Measurements from ENCODE around the gene TFB2M.
"Not testable (repeated sequence)": the region's sequence is repeated elsewhere in the genome, so short reads cannot be mapped to it uniquely, and the experiment has no call there.

The TFB2M gene, protein sequence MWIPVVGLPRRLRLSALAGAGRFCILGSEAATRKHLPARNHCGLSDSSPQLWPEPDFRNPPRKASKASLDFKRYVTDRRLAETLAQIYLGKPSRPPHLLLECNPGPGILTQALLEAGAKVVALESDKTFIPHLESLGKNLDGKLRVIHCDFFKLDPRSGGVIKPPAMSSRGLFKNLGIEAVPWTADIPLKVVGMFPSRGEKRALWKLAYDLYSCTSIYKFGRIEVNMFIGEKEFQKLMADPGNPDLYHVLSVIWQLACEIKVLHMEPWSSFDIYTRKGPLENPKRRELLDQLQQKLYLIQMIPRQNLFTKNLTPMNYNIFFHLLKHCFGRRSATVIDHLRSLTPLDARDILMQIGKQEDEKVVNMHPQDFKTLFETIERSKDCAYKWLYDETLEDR

DNA sequence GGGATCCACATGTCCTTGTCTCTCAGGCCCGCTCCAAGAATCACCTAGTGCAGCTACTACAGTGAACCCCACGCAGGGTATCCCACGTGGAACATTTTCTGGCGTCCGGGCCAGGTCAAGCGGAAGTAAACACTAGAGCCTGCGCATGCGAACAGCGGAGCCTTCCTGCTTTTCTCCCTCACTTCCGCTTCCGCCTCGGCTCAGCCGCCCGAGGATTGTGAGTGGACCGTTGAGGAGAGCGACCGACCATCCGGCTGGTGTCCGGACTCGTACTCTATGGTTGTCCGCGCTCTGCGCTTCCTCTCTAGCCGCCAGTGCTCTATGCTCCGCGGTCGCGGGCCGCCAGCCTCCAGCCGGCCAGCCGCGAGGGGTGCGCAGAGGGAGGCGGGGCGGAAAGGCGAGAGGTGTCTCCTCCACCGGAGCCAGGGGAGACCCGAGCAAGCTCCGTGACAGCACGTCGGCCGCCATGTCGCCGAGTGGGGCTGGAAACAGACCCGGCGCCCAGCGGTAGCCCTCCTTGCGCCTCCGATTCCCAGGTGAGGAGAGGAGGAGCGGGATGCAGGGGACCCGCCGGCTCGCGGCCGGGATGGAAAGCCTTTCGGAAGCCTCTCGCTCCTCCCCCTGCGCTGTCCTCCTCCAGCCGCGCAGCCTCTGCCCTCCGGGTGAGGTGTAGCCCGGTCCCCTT is at the start of gene TFB2M, which contains the start of gene CNST:
TFB2M (minus strand) TSS at position 134 of the 685 bp plus-strand sequence; CDS start at position 11, 123 bp downstream.
CNST (plus strand) TSS at position 329 of the 685 bp plus-strand sequence. CDS start 25,107 bp downstream, outside the sequence.
- DNase-seq (ENCODE audit: low read depth, low spot score), result peak; percentile 95

DNA sequence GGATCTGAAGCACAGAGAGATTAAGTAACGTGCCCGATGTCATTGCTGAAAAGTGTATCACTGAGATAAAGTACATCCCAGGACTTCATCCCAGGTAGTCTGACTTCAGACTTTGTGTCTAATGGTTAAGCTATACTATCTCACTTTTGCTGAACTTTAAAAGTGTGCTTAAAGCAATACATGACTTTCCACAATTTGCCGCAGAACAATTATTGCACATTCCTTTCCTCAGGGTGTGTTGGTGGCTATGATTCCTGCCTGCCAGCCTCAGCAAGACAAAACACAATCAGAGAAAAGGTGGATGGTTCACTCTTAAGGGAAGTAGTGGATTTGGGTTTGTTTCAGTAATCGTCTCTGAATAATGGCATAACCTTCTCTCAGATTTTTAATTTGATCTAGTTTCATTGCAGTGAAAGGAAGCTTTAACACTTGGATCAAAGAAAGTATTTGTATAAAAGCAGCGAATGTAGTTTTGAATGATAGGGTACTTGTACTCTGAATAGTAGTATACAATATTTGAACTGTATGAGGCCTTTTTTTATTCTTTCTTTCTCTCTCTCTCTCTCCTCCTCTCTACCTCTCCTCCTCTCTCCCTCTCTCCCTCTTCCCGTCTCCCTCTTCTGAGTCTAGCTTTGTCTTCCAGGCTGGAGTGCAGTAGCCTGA is 47.2 kb upstream of the TFB2M start:
- DNase-seq (ENCODE audit: low read depth, low spot score), result no peak

DNA sequence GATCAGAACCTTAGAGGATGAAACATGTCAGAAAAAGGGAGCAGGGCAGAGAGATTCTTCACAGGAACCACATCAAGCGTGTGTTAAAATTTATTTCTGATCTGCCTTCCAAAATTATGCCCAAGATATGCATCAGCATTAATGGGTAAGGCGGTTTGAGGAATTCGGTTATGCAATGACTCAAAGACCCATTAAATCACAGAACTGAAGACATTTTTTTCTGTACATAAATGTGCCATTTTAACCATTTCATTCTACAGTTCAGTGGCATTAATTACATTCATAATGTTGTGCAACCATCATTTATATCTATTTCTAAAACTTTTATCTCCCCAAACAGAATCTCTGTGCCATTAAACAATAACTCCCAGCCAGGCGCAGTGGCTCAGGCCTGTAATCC is 43.6 kb upstream of the TFB2M start:
- DNase-seq (ENCODE audit: low read depth, low spot score), result no peak

DNA sequence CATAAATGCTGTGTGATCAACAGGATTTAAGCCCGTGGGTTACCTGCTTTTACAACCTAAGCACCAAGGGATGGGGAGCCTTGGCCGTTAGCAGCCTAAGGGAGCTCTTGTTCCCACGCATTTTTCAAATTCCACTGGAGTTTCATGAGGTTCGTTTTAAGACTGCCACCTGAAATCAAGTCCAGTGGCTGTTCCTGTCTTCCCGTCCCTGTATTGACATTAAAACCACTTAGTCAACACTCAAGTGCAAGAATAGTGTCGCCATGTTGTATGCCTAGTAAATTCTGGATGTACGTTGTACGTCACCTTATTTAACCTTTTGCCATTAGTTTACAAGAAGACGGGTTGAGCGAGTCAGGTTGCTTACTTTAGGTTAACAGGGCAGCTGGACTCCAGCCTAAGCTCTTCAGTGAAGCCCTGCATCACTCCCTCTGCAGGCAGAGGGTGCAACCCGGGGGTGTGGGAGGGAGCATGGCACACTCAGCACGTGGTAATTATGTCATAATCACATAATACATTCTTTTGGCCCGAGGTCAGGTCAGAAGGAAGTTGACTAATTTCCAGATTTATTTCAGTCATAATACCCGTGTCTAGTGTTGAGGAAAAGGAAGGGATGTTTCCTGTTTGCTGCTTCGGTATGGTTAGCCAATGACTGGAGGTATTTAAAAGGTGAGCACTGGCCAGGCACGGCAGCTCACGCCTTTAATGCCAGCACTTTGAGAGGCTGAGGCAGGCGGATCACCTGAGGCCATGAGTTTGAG is 42.7 kb upstream of the TFB2M start:
- DNase-seq (ENCODE audit: low read depth, low spot score), result peak; percentile 83

DNA sequence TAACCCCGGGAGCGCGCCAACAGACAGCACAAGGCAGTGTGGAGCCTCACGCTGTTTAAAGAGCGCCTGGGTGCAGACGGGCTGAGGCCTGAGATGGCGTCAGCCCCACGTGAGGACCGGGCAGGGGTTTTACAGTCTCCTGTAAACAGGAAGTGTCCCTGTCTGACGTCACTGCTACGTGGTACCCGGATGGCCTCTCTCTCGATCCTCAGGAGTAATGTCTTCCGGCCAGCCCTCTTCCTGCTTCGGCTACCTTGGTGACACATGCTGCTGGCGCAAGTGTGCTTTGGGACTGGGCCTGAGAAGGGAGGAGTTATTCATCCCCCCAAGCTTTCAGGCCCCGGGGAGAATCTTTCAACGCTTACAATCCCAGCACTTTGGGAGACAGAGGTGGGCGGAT is 41.4 kb upstream of the TFB2M start:
- DNase-seq (ENCODE audit: low read depth, low spot score), result no peak

DNA sequence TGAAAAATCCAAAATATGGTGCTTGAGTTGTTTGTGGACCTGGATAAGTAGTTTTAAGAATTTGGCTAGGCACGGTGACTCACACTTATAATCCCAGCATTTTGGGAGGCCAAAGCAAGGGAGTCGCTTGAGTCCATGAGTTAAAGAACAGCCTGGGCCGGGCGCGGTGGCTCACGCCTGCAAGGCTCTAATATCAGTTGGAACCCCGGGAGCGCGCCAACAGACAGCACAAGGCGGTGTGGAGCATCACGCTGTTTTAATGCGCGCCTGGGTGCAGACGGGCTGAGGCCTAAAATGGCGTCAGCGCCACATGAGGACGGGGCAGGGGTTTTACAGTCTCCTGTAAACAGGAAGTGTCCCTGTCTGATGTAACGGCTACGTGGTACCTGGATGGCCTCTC is 39.2 kb upstream of the TFB2M start:
- DNase-seq (ENCODE audit: low read depth, low spot score), result not testable (repeated sequence)

DNA sequence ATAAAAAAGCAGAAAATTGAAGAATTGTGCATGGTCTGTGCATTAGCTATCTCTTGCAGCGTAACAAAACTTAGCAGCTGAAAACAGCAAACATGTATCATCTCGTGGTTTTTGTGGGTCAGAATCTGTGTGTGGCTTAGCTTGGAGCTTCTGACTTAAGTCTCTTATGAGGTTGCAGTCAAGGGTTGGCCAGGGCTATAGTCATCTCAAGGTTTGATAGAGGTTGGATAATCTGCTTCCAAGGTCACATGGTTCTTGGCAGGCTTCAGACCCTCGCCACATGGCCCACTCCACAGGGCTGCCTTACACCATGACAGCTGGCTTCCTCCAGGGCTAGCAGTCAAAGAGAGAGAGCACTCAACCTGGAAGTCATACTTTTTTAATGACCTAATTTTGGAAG is 36.1 kb upstream of the TFB2M start:
- DNase-seq (ENCODE audit: low read depth, low spot score), result no peak

DNA sequence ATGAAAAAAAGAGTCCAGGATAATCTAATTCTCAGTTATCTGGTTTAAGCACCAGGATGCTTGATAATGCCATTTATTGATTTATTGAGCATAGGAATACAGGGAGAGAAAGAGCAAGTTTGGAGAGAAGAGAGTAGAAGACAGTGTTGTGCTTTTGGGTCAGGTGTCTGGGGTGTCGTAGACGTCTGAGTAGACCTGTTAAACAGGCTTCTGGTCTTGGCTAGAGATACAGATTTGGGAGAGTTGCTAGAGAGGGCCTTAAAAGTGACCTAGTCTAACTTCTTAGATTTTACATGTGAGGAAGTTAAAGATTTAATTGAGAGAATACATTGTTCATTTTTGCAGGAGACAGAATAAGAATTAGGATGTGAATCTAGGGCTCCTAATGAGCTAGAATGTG is 34.5 kb upstream of the TFB2M start:
- no peak for DNase-seq (ENCODE audit: low read depth, low spot score)

DNA sequence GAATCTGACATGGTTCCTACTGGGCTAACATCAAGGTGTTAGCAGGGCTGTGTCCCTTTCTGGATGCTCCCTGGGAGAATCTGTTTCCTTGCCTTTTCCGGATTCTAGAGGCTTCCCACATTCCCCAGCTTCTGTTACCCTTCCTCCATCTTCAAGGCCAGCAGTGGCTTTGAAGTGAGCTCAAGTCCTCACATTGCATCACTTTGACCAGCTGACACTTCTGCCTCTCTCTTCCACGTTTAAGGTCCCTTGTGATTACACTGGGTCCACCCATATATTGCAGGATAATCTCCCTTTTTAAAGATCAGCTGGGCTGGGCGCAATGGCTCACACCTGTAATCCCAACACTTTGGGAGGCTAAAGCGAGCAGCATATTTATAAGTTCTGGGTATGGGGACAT is 33.3 kb upstream of the TFB2M start:
- no peak for DNase-seq (ENCODE audit: low read depth, low spot score)

DNA sequence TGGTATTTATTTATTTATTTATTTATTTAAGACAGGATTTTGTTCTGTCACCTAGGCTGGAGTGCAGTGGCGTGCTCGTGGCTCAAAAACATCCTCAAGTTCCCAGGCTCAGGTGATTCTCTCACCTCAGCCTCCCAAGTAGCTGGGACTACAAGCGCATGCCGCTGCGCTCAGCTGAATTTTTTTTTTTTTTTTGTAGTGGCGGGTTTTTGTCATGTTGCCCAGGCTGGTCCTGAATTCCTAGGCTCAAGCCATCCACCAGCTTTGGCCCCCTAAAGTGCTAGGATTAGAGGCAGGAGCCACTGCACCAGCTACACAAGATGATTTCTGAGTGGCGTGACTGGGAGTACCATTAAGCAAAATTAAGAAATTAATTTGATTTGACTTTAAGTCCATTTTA is 31.9 kb upstream of the TFB2M start:
- no peak for DNase-seq (ENCODE audit: low read depth, low spot score)

DNA sequence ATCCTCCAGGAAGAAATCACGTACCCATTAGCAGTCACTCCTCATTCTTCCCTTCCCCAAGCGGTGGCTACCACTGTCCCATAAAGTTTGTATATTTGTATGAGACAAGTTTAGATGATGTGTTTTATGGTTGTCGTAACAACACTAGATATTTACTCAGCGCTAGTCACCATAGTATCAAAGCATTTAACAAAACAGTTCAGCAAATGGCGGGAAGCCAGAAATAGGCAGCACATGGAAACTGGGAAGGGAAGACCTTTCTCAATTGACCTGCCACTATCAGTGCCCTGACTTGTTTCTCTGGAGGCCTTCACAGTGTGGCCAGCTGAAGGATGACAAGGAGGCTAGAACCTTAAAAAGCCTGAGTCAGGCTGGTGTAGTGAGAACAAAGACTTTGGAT is 31.3 kb upstream of the TFB2M start:
- no peak for DNase-seq (ENCODE audit: low read depth, low spot score)

DNA sequence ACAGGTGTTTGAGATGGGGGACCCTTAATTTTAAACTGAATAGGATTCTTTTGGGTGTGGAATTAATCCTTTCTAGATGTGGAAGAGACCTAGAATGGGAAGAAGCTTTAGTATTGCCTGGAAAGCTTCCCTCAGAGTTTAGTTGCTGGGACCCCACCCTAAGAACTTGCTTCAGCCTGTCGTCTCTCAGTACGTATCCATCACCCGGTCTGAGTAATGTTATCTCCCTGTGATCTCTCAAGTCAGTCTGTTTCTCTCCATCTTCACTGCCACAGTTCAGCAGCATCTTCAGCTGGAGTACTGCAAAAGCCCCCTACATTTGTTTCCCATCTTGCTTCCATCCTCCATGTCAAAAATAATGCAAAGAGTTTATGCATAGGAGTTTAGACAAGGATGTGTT is 29.1 kb upstream of the TFB2M start:
- DNase-seq (ENCODE audit: low read depth, low spot score), result no peak

DNA sequence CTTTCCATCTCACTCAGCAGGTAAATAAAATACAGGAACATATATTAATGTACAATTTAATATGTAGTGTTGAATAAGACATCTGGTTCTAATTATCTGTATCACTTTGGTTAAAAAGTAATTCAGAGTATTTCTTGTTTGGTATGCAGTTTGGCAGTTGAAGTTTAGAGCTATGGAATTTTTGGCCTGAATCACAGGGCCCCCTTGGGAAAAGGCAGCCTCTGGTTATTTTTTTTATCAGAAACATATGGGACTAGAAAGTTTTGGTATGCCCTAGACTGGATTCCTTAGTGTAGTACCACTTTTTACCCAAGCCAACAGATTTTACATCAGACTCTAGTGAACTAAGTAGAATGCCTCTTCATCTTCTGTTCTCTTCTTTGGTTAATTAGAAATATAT is 26.6 kb upstream of the TFB2M start:
- DNase-seq (ENCODE audit: low read depth, low spot score), result peak; percentile 77

DNA sequence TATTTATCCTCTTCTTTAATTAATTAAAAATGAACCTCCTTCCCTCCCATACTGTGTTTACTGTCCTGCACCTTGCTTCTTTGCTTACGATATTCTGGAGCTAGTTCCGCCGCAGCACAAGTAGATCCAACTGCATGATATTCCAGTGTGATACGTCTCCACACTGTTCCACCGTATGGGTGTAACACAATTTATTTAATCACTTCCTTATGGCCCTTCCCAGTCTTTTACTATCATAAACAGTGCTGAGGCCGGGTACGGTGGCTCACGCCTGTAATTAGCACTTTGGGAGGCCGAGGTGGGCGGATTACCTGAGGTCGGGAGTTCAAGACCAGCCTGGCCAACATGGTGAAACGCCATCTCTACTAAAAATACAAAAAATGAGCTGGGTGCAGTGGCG is 25.9 kb upstream of the TFB2M start:
- no peak for DNase-seq (ENCODE audit: low read depth, low spot score)

DNA sequence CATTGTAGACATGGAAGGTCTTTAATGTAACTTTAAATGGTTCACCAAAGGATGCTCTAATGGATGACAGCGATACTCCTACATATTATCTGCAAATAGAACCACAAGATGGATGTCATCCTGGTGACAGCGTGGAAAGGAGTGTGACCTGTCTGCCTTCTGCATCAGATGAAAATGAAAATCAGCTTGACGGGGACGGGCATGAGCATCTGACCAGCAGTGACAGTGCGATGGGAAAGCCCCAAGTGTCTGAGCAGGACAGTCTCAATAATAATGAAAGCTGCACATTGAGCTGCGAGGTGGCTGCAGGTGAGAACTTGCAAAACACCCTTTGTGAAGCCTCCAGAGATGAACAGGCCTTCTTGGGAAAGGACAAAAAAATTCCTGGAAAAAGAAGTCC is 25.4 kb upstream of the TFB2M start:
- no peak for DNase-seq (ENCODE audit: low read depth, low spot score)

DNA sequence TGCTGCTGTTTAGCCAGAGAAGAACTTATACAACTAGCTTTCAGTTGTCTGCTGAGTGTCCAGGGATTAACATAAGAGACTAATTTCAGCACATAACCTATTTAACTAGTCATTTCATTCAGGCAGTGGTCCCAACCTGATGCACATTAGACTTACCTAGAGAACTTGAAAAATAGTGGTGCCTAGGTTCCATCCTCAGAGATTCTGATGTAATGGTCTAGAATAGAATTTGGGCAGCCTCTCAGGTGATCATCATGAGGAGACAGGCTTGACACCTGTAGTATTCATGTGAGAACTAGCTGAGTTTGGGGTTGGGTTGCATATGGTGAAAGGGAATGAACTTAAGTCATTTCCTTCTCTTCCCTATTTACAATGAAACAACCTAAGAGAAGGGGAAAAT is 25.0 kb upstream of the TFB2M start:
- no peak for DNase-seq (ENCODE audit: low read depth, low spot score)

DNA sequence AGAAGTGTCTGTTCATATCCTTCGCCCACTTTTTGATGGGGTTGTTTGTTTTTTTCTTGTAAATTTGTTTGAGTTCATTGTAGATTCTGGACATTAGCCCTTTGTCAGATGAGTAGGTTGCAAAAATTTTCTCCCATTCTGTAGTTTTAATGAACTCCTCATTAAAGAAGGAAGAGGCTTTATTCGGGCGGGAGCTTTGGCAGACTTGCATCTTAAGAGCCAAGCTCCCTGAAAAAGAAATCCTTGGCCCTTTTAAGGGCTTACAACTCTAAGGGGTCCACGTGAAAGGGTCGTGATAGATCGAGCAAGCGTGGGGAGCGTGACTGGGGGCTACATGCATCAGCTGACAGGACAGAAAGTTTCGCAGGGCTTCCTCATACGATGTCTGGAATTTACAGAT is 23.9 kb upstream of the TFB2M start:
- not testable (repeated sequence) for DNase-seq (ENCODE audit: low read depth, low spot score)

DNA sequence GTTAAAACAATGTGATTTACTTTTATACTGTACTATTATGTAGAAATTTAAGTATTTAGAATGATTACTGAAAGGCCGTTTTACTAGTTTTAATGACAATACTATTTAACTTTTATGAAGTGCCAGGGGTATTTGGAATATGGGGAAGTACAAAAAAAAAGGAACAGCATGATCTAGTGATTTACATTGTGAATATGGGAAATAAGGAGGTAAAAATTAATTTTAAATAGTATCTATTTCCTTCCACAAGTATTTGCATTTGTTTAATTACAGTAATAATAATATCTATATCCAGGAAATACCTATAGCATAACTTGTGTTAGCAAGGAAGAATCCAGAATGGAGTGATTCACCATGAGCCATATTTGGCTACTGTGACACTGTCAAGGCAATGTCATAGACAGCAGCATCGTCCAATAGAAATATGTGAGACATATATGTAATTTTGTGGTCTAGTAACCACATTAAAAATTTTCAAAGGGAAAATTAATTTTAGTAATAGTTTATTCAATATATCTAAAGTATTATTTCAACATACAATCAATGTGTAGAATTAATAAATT is 22.2 kb upstream of the TFB2M start:
- no peak for DNase-seq (ENCODE audit: low read depth, low spot score)

DNA sequence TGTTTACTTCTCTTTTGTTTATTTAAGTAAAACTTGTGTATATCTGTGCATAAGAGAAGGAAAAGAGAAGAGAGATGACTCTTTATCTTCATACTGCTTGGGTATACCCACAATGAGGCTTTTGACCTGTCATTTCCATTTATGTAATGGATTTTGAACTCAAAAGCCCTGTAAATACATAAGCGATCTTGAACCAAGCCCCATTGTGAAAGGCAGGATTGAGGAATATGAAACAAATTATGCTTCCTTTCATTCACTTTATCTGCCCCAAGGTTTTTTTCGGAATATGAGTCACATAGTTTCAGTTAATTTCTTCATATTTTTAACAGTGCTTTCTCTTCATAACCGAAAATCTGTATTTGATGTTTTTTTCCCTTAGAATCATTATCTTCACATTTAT is 21.5 kb upstream of the TFB2M start:
- DNase-seq (ENCODE audit: low read depth, low spot score), result no peak

DNA sequence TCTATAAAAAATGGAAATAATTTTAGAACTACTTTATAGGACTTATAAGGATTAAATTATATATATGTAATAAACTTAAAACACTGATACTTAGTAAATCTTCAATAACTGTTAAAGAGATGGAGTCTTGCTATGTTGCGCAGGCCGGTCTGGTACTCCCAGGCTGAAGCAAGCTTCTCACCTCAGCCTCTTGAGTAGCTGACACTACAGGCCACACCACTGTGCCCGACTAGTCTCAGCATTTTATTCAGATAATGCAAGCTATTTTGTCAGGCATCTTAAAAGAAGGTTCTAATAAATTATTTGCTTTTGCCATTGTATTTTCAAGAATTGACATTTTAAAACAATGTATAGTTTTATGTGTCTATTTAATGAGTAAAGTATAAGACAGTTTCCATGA is 21.0 kb upstream of the TFB2M start:
- no peak for DNase-seq (ENCODE audit: low read depth, low spot score)

DNA sequence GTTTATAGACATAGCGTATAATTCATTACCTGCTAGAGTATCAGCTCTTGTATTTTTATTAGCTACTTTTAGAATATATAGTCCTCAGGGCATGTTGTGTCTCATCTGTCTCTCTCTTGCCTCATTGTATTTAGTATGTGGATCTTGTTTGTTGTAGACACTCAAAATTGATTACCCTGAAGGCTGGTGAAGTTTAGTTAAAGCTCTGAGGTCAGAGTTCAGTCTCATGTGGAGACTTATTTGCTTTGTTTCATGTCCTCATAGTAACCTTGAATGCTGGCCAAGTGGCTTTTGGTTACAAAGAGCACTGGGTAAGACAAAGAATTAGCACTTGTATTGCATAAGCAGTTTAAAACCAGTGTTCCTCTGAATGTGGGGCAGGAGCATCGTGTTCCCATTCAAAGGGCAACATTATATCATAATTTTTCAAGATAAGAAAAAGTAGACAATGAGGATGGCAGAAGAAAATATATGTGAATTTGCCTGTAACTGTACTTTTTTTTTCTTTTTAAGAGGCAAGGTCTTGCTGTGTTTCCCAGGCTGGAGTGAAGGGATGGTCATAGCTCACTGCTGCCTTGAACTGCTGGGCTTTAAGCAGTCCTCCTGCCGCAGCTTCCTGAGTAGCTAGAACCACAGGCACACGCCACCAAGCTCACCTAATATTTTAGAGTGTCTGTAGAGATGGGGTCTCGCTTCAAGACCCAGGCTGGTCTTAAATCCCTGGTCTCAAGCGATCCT is 17.6 kb upstream of the TFB2M start:
- DNase-seq (ENCODE audit: low read depth, low spot score), result peak; percentile 50
